CD4-positive, alpha-beta T cell (primary cell): ENCODE results near the gene NDUFS6. TPM values are rescaled to one million over a fixed set of nuclear protein-coding genes. Genes with fewer than 3 reads are reported as not detected.

ENCODE experiments used
- ATAC-seq: fragments of 200-7000 bp; cut with Tn5 transposase; one replicate; pipeline ENCODE4 v1.10.0; 2022; ENCODE audit warnings: mild to moderate bottlenecking; ENCODE audit not compliant: poor library complexity
- CTCF ChIA-PET: fragments of 350-600 bp; sonication (Branson Sonifier 250); formaldehyde crosslinking; loops from one replicate; lab custom pipeline; 2021; ENCODE audit warnings: antibody characterized with exemption, inconsistent platforms; lab: Charles Lee
- POLR2A ChIA-PET: fragments of 350-600 bp; sonication (Branson Sonifier 250); formaldehyde crosslinking; loops from one replicate; lab custom pipeline; 2021; ENCODE audit warnings: antibody characterized with exemption, inconsistent platforms; lab: Charles Lee
- DNase-seq, 14 experiments: peaks; one replicate each; pipeline ENCODE4 v3.0.0-alpha.2; 2013 to 2020; ENCODE audit warnings: mixed read lengths in 2 of 14
- H3K27ac ChIP-seq, 2 donors: one replicate each; pipeline versions ENCODE4 v1.5.1 to v1.7.0; 2013; ENCODE audit warnings: low read length in 2 of 2, low read depth in 1 of 2, mild to moderate bottlenecking in 1 of 2
- H3K27me3 ChIP-seq, 2 experiments: 1 replicate in 1 of 2; 2 replicates in 1 of 2; pipeline versions ENCODE4 v1.6.1 to v1.7.0; 2013; ENCODE audit warnings: low read length in 2 of 2, control low read depth in 1 of 2, mild to moderate bottlenecking in 1 of 2, moderate library complexity in 1 of 2; ENCODE audit not compliant: insufficient read depth in 2 of 2, control insufficient read depth in 1 of 2
- H3K36me3 ChIP-seq: one replicate; pipeline ENCODE4 v1.6.1; 2013; ENCODE audit warnings: low read length, control low read depth; ENCODE audit not compliant: insufficient read depth
- H3K4me1 ChIP-seq: one replicate; pipeline ENCODE4 v1.6.1; 2013; ENCODE audit warnings: low read length, control low read depth; ENCODE audit not compliant: insufficient read depth
- H3K4me3 ChIP-seq: one replicate; pipeline ENCODE4 v1.5.1; 2013; ENCODE audit warnings: mild to moderate bottlenecking, low read length, moderate library complexity
- H3K9me3 ChIP-seq, 2 experiments: 1 replicate in 1 of 2; 2 replicates in 1 of 2; pipeline versions ENCODE4 v1.6.1 to v1.7.0; 2013; ENCODE audit warnings: low read length in 2 of 2, mild to moderate bottlenecking in 2 of 2, control low read depth in 1 of 2, moderate library complexity in 1 of 2; ENCODE audit not compliant: control insufficient read depth in 1 of 2, insufficient read depth in 1 of 2
- H3K27ac Mint-ChIP-seq: one replicate; pipeline ENCODE4 v1.8.0; 2020; ENCODE audit warnings: mixed read lengths
- H3K27me3 Mint-ChIP-seq: one replicate; pipeline ENCODE4 v1.8.0; 2021; ENCODE audit warnings: mixed read lengths
- H3K36me3 Mint-ChIP-seq: one replicate; pipeline ENCODE4 v1.8.0; 2021; ENCODE audit warnings: low read depth, mixed read lengths
- H3K4me1 Mint-ChIP-seq: one replicate; pipeline ENCODE4 v1.8.0; 2021; ENCODE audit warnings: low read depth, mixed read lengths
- H3K4me3 Mint-ChIP-seq: one replicate; pipeline ENCODE4 v1.8.0; 2020; ENCODE audit warnings: mild to moderate bottlenecking, mixed read lengths
- H3K9me3 Mint-ChIP-seq: one replicate; pipeline ENCODE4 v1.8.0; 2020; ENCODE audit warnings: mixed read lengths
- intact Hi-C, 2 experiments: fragments of 100-400 bp; cut with DNase I in 1 of 2; cut with micrococcal nuclease in 1 of 2; formaldehyde crosslinking; loops; one replicate each; pipeline versions ENCODE4 v1.15.1 to v1.9.0; 2023 to 2025; cut with DNase I, micrococcal nuclease
- total RNA-seq, 174 experiments: library from RNA in 2 of 174; stranded (reverse) in 2 of 174; gene quantifications; one replicate each; pipeline ENCODE4 v1.2.3 and lab custom pipeline; 2021 to 2026
- TF ChIP-seq, protein P1 (sequence below): fragments of 200-600 bp; IDR thresholded peaks from one replicate; pipeline ENCODE4 v1.8.0; 2022; ENCODE audit warnings: antibody characterized with exemption, mild to moderate bottlenecking

Gene NDUFS6
- total RNA-seq, 2 experiments from 2014 or later, result 13.1 to 17.5 TPM

DNA sequence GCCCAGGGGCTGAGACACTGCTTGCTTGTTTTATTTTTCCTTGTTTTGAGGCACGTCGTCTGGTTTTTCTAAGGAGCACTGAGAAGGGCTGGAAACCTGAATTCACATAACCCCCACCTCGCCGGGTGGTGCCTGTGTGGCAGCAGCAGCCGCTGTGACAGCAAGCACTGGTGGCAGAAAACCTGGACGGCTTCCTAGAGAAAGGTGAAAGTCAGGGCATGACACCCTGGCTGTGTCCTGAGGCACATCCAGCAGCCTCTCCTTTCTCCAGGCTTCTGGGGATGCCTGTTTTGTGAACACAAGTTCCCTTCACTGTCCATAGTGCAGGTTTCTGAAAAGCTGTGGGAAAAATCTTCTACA is 30.8 kb upstream of the NDUFS6 start:
- H3K4me1 ChIP-seq, result no peaks in the 10 kb centered on the region
- peaks cover 0 to 2% of the 10 kb centered on the region in 2 experiments for H3K27me3 ChIP-seq
- Mint-ChIP-seq H3K4me3 (no peak overlapping the region), H3K9me3 (no peaks in the 10 kb centered on the region), H3K27me3 (no peaks in the 10 kb centered on the region), H3K36me3 (no peaks in the 10 kb centered on the region), H3K4me1 (no peaks in the 10 kb centered on the region), H3K27ac (no peak overlapping the region)
- DNase-seq (no peak), ATAC-seq (no peak)
- POLR2A ChIA-PET, result interaction anchor here (1.3 kb wide), 1 partner anchor 22 kb away, joined by 4 read pairs; no protein-coding TSS in a partner anchor
- intact Hi-C loops, result no loop called here
- H3K9me3 ChIP-seq, result no peaks in the 10 kb centered on the region
- CTCF ChIA-PET, result no interaction called here
- no peak overlapping the region for H3K4me3 ChIP-seq
- no peaks in the 10 kb centered on the region for H3K36me3 ChIP-seq
- TF ChIP-seq, protein P1, sequence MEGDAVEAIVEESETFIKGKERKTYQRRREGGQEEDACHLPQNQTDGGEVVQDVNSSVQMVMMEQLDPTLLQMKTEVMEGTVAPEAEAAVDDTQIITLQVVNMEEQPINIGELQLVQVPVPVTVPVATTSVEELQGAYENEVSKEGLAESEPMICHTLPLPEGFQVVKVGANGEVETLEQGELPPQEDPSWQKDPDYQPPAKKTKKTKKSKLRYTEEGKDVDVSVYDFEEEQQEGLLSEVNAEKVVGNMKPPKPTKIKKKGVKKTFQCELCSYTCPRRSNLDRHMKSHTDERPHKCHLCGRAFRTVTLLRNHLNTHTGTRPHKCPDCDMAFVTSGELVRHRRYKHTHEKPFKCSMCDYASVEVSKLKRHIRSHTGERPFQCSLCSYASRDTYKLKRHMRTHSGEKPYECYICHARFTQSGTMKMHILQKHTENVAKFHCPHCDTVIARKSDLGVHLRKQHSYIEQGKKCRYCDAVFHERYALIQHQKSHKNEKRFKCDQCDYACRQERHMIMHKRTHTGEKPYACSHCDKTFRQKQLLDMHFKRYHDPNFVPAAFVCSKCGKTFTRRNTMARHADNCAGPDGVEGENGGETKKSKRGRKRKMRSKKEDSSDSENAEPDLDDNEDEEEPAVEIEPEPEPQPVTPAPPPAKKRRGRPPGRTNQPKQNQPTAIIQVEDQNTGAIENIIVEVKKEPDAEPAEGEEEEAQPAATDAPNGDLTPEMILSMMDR, result no peak
- no peak overlapping the region for H3K27ac ChIP-seq

DNA sequence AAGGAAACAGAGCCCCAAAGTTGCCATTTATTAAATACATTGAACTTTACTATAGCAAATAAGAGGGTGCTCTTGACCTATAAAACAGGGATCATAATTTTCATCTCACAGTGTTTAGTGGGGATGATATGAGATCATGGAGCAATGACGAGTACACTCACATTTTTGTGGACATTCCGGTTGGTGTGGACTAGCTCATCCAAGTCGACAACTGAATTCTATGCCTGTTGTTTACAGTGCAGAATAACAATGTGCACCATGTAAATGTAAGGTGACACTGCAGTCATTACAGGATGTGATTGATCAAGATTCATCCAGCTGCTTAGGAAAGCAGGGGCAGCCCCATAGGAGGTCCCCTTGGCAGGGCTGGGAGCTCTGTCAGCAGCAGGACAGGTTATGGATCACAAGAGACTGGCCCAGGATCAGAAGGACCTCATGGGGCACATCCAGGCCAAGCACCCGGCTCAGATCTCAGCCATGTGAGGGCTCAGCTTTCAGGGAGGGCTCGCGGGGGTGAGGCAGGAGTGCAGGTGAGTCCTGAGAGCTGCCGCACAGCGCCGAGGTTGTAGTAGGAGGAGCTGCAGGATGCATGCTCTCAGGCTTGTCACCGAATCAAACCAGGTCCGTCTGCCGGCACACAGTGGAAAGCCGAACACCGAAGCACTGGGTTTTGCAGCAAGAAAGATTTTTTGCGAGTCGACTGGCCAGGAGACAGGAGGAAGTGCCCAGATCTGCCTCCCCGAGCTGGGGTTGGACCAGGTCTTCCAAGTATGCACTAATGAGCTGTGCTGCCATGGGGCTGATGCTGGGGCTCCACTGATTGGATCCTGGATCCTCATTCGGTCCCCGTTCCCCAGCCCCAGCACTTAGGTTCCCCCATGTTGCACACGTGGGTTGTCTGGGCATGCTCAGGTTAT is 29.8 kb upstream of the NDUFS6 start:
- Histone ChIP-seq H3K4me3 (no peak overlapping the region), H3K27me3 (no peaks in the 10 kb centered on the region), H3K36me3 (no peaks in the 10 kb centered on the region), H3K27ac (no peak overlapping the region), H3K9me3 (no peaks in the 10 kb centered on the region), H3K4me1 (no peaks in the 10 kb centered on the region)
- no peaks in the 10 kb centered on the region for H3K36me3 Mint-ChIP-seq
- POLR2A ChIA-PET, result interaction anchor here (1.3 kb wide), 1 partner anchor 21 kb away, joined by 4 read pairs; no protein-coding TSS in a partner anchor
- no peaks in the 10 kb centered on the region for H3K9me3 Mint-ChIP-seq
- CTCF ChIA-PET, result no interaction called here
- no peaks in the 10 kb centered on the region for H3K4me1 Mint-ChIP-seq
- ATAC-seq, result no peak
- no peak overlapping the region for H3K4me3 Mint-ChIP-seq
- H3K27me3 Mint-ChIP-seq, result no peaks in the 10 kb centered on the region
- TF ChIP-seq, protein P1, result no peak
- no peak overlapping the region for H3K27ac Mint-ChIP-seq
- DNase-seq, result no peak
- intact Hi-C loops, result loop anchor here in 1 of 2 experiments (2.0 kb wide), 1 partner anchor 29 kb away; the partner anchor contains the start of gene NDUFS6

DNA sequence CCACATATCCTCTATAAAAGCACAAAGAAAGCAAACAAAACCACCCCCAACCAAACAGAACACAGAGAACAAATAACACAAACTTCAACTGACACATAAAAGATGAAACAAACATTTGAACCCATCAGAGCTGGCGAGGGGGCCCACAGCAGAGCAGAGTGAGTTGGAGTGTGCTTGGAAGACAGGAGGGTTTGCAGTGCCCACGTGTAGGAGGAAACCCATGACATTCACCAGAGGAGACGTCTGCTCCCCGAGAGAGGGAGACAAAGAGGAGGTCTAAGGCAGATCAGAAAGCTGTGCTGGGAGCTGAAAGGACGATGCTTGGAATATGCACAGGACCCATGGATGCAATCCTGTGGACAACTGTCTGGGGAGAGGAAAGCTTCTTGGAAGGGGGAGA is 28.6 kb upstream of the NDUFS6 start:
- no peaks in the 10 kb centered on the region for H3K4me1 ChIP-seq
- CTCF ChIA-PET, result no interaction called here
- ATAC-seq (peak; percentile 44), DNase-seq (peak in 2 of 14 experiments; percentile 13 to 19)
- intact Hi-C loops, result loop anchor here in 1 of 2 experiments (2.0 kb wide), 1 partner anchor 28 kb away; the partner anchor contains the start of gene NDUFS6
- Mint-ChIP-seq H3K9me3 (no peaks in the 10 kb centered on the region), H3K27ac (no peak overlapping the region), H3K4me1 (no peaks in the 10 kb centered on the region), H3K4me3 (no peak overlapping the region), H3K36me3 (no peaks in the 10 kb centered on the region), H3K27me3 (no peaks in the 10 kb centered on the region)
- TF ChIP-seq, protein P1, result no peak
- H3K36me3 ChIP-seq, result no peaks in the 10 kb centered on the region
- no peak overlapping the region for H3K4me3 ChIP-seq
- H3K9me3 ChIP-seq, result no peaks in the 10 kb centered on the region
- H3K27me3 ChIP-seq, result no peaks in the 10 kb centered on the region
- POLR2A ChIA-PET, result no interaction called here
- H3K27ac ChIP-seq, result no peak overlapping the region
